Loucy (cell line): ENCODE data around the gene BHLHA15.

Source experiments
- H2AFZ ChIP-seq: fragments of 200-600 bp; sonication (generic); 2 replicates; pipeline ENCODE4 v1.6.0; 2016; ENCODE audit warnings: antibody characterized with exemption, mild to moderate bottlenecking, low read length, moderate library complexity
- H3F3A ChIP-seq: fragments of 200-600 bp; 2 replicates; pipeline ENCODE4 v1.6.0; 2016; ENCODE audit warnings: antibody characterized with exemption, low read depth, mild to moderate bottlenecking
- H3K27me3 ChIP-seq: fragments of 200-600 bp; sonication (generic); 2 replicates; pipeline ENCODE4 v1.6.1; 2014; ENCODE audit warnings: low read length, mild to moderate bottlenecking; ENCODE audit not compliant: insufficient read depth, poor library complexity, severe bottlenecking
- H3K36me3 ChIP-seq: fragments of 200-600 bp; sonication (generic); 2 replicates; pipeline ENCODE4 v1.6.1; 2016; ENCODE audit warnings: low read length; ENCODE audit not compliant: insufficient read depth
- H3K4me1 ChIP-seq: fragments of 200-600 bp; sonication (generic); 2 replicates; pipeline ENCODE4 v1.5.1; 2014; ENCODE audit warnings: low read length, mild to moderate bottlenecking; ENCODE audit not compliant: insufficient read depth, poor library complexity, severe bottlenecking
- H3K4me2 ChIP-seq: fragments of 200-600 bp; sonication (generic); 2 replicates; pipeline ENCODE4 v1.6.0; 2014; ENCODE audit warnings: antibody characterized with exemption, low read length, low read depth, mild to moderate bottlenecking; ENCODE audit not compliant: poor library complexity, severe bottlenecking
- H3K4me3 ChIP-seq: fragments of 200-600 bp; sonication (generic); 2 replicates; pipeline ENCODE4 v1.5.1; 2014; ENCODE audit warnings: low read length, mild to moderate bottlenecking, mixed read lengths; ENCODE audit not compliant: poor library complexity, severe bottlenecking
- H3K79me2 ChIP-seq: fragments of 200-600 bp; sonication (generic); 2 replicates; pipeline ENCODE4 v1.6.1; 2014; ENCODE audit warnings: low read length; ENCODE audit not compliant: insufficient read depth
- H3K9ac ChIP-seq: fragments of 200-600 bp; sonication (generic); 2 replicates; pipeline ENCODE4 v1.6.0; 2014; ENCODE audit warnings: mild to moderate bottlenecking, low read depth, low read length, moderate library complexity; ENCODE audit not compliant: poor library complexity, severe bottlenecking
- H3K9me2 ChIP-seq: fragments of 200-600 bp; sonication (generic); replicated peaks from 2 replicates; pipeline ENCODE4 v1.6.1; 2016; ENCODE audit warnings: low read depth, low read length, mixed read lengths
- H3K9me3 ChIP-seq: fragments of 200-600 bp; sonication (generic); 2 replicates; pipeline ENCODE4 v1.6.1; 2014; ENCODE audit warnings: mild to moderate bottlenecking, antibody characterized with exemption, low read length, low read depth; ENCODE audit not compliant: insufficient read depth
- H4K20me1 ChIP-seq: fragments of 200-600 bp; sonication (generic); 2 replicates; pipeline ENCODE4 v1.6.0; 2014; ENCODE audit warnings: antibody characterized with exemption, low read length, mild to moderate bottlenecking; ENCODE audit not compliant: insufficient read depth, poor library complexity, severe bottlenecking
- EZH2phosphoT487 ChIP-seq: fragments of 200-600 bp; IDR thresholded peaks from 2 replicates; pipeline ENCODE4 v1.6.1; 2018; ENCODE audit warnings: antibody characterized with exemption, mild to moderate bottlenecking, moderate library complexity, borderline replicate concordance
- TF ChIP-seq, protein P1 (sequence below): fragments of 200-600 bp; sonication (generic); conservative IDR thresholded peaks from 2 replicates; pipeline ENCODE4 v1.5.1; 2014; ENCODE audit warnings: mild to moderate bottlenecking, antibody characterized with exemption, low read length

Gene BHLHA15

DNA sequence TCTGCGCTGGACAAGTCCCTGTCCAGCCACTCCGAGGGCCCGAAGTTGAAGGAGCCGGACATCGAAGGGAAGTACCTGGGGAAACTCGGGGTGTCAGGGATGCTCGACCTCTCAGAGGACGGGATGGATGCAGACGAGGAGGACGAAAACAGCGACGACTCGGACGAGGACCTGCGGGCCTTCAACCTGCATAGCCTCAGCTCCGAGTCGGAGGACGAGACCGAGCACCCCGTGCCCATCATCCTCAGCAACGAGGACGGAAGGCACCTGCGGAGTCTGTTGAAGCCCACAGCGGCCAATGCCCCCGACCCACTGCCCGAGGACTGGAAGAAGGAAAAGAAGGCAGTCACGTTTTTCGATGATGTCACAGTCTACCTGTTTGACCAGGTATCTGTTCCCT is 17.1 kb upstream of the BHLHA15 start:
- Histone ChIP-seq H2AFZ (no peak overlapping the region), H3K9me3 (no peaks in the 10 kb centered on the region), H3K79me2 (no peaks in the 10 kb centered on the region), H3K36me3 (peaks cover 44% of the 10 kb centered on the region; the same call in 1 of the 2 replicates), H3K27me3 (no peaks in the 10 kb centered on the region), H4K20me1 (no peaks in the 10 kb centered on the region), H3K9ac (no peak overlapping the region), H3K4me2 (no peak overlapping the region), H3F3A (no peaks in the 10 kb centered on the region), H3K4me3 (no peak overlapping the region), H3K9me2 (no peaks in the 10 kb centered on the region), H3K4me1 (no peaks in the 10 kb centered on the region)
- TF ChIP-seq, protein P1, sequence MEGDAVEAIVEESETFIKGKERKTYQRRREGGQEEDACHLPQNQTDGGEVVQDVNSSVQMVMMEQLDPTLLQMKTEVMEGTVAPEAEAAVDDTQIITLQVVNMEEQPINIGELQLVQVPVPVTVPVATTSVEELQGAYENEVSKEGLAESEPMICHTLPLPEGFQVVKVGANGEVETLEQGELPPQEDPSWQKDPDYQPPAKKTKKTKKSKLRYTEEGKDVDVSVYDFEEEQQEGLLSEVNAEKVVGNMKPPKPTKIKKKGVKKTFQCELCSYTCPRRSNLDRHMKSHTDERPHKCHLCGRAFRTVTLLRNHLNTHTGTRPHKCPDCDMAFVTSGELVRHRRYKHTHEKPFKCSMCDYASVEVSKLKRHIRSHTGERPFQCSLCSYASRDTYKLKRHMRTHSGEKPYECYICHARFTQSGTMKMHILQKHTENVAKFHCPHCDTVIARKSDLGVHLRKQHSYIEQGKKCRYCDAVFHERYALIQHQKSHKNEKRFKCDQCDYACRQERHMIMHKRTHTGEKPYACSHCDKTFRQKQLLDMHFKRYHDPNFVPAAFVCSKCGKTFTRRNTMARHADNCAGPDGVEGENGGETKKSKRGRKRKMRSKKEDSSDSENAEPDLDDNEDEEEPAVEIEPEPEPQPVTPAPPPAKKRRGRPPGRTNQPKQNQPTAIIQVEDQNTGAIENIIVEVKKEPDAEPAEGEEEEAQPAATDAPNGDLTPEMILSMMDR = no peak
- no peak for TF ChIP-seq EZH2phosphoT487

DNA sequence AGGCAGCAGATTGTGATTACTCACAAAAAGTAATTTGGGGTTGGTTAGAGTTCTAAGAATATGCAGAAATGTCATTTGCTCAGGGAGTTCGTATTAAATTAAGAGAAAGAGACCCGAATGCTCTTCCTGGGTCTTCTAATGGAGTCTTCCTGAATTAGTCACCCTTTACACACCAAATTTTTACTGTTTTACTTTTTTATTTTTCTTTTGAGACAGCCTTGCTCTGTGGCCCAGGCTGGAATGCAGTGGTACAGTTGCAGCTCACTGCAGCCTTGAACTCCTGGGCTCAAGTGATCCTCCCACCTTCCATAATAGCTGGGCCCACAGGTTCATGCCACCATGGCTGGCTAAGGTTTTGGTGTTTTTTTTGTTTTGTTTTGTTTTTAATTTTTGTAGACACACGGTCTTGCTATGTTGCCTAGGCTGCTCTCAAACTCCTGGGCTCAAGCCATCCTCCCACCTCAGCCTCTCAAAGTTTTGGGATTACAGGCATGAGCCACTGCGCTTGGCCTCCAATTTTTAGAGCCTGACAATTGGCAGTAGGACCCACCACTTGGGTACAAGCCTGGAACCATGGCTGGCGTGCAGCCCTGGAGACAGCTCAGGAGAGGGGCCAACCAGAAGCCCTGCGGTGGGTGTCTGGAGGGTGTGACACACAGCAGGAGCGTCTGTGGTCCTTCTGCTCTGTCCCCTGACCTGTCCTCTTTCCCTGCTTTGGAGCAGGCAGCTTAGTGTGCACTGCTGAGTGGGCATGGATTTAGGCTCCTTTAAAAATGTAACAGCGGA is 16.4 kb upstream of the BHLHA15 start:
- H3K9ac ChIP-seq = no peak overlapping the region
- TF ChIP-seq EZH2phosphoT487 = no peak
- TF ChIP-seq, protein P1 = no peak
- H3K4me2 ChIP-seq = no peak overlapping the region
- H3K79me2 ChIP-seq = no peaks in the 10 kb centered on the region
- no peaks in the 10 kb centered on the region for H3K27me3 ChIP-seq
- no peaks in the 10 kb centered on the region for H3F3A ChIP-seq
- H3K9me2 ChIP-seq = no peaks in the 10 kb centered on the region
- no peaks in the 10 kb centered on the region for H3K4me1 ChIP-seq
- no peaks in the 10 kb centered on the region for H4K20me1 ChIP-seq
- H3K36me3 ChIP-seq = peaks cover 38% of the 10 kb centered on the region; the same call in 1 of the 2 replicates
- H2AFZ ChIP-seq = no peak overlapping the region
- H3K9me3 ChIP-seq = no peaks in the 10 kb centered on the region
- H3K4me3 ChIP-seq = no peak overlapping the region

DNA sequence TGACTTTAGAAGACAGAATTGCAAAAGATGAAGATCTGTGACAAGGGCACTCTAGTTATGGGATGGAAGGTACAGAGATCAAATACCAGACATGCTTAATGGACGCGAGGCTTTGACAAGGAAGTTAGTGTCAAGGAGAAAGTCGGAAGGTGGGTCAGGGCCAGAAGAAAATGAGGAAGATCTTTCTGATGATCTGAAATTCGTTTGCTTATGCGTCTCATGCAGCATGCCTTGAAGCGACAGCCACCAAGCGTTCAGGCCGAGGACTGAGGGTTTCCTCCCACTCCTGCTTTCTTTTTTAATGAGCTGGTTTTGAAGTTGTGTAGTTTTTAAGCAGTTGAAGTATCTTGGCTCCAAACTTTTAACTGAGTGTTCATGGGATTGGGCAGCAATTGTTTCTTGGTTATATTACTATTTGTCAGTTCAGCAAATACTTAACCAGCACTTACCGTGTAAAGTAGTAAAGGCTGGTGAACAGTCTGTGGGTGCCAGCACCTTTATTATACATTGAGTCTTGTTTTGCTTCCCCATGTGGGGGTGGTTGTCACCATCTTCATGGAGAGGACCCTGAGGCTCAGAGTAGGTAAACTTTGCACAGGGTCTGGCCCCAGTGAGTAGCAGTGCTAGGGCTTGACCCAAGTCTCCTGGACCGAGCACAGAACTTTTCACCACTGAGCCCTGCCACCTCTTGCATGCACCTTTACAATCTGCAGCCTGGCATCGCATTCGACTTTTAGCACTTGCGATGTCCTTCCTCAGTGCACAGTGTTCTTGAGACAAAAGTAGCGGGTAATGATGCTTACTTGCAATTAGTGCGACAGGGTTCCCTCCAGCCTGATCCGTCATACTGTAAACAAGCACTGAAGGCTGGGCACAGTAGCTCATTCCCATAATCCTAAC is 14.3 kb upstream of the BHLHA15 start:
- Histone ChIP-seq H3K79me2 (peaks cover 10% of the 10 kb centered on the region; the same call in 1 of the 2 replicates), H2AFZ (no peak overlapping the region), H4K20me1 (no peaks in the 10 kb centered on the region), H3K36me3 (peaks cover 28% of the 10 kb centered on the region; the same call in 1 of the 2 replicates), H3F3A (no peaks in the 10 kb centered on the region), H3K4me1 (peaks cover 14% of the 10 kb centered on the region), H3K9me3 (no peaks in the 10 kb centered on the region), H3K27me3 (no peaks in the 10 kb centered on the region), H3K9ac (no peak overlapping the region), H3K9me2 (no peaks in the 10 kb centered on the region), H3K4me2 (no peak overlapping the region), H3K4me3 (no peak overlapping the region)
- TF ChIP-seq, protein P1 = no peak
- TF ChIP-seq EZH2phosphoT487 = no peak
